Upper lobe of left lung (tissue), 6 donors: ENCODE measurements around the gene UBALD1. TPM values are rescaled to one million over a fixed set of nuclear protein-coding genes. Genes with fewer than 3 reads are reported as not detected.

Experiments used
- small RNA-seq, 4 donors: library from RNA; depleted of rRNA; stranded (forward); fragments of <200 nt; gene quantifications; one replicate each; pipeline ENCODE3, GENCODE V24; 2016
- total RNA-seq, 6 donors: library from RNA; depleted of rRNA in 4 of 6; stranded (reverse); fragments of >200 nt in 4 of 6; gene quantifications; one replicate each; pipeline versions ENCODE4 v1.1.0 to v1.2.1, GENCODE V29; 2016 to 2021
- donor health status: DM: no; HTN: no; CAD: no; lungs with moderate emphysema.
- donor health status: DM: no; HTN: yes; CAD: no; lungs with severe emphysema.

Gene UBALD1
- total RNA-seq, 6 donors from 2014 or later: 14.9 to 43.9 (median 25.8) TPM

Small RNA genes lying within 50 kb of the gene (small RNA-seq; reads per million reads assigned to genes)
- 0 reads per million in 4 donors for gene RN7SL850P

Other genes with a start within 250 kb of the UBALD1 start
- 10 to 100 TPM; 11.4 to 40.6 (median 30.2) TPM for gene VASN, start 243.0 kb downstream of the UBALD1 start, total RNA-seq
- 100 to 1,000 TPM in 2 of 6 donors, 10 to 100 TPM in 4; 42.9 to 235 (median 69.0) TPM for gene CORO7, start 198.3 kb downstream of the UBALD1 start, total RNA-seq
- gene DNAJA3, start 189.0 kb downstream of the UBALD1 start, total RNA-seq: 10 to 100 TPM; 31.2 to 61.8 (median 36.6) TPM
- 10 to 100 TPM; 34.4 to 80.7 (median 43.3) TPM for gene NMRAL1, start 140.3 kb downstream of the UBALD1 start, total RNA-seq
- gene HMOX2, start 138.5 kb downstream of the UBALD1 start, total RNA-seq: 10 to 100 TPM; 22.0 to 93.9 (median 53.8) TPM
- 10 to 100 TPM in 5 of 6 donors, 1 to 10 TPM in 1; 7.3 to 27.0 (median 21.9) TPM for gene CDIP1, start 76.1 kb downstream of the UBALD1 start, total RNA-seq
- 1 to 10 TPM in 1 of 6 donors, under 1 TPM in 4, not detected in 1; 0.24 to 1.0 (median 0.46) TPM for gene C16orf96, start 58.5 kb downstream of the UBALD1 start, total RNA-seq
- gene MGRN1, start 9.9 kb upstream of the UBALD1 start, total RNA-seq: 100 to 1,000 TPM in 3 of 6 donors, 10 to 100 TPM in 3; 49.0 to 148 (median 99.1) TPM
- gene NUDT16L1, start 78.7 kb upstream of the UBALD1 start, total RNA-seq: 10 to 100 TPM; 14.9 to 66.0 (median 34.1) TPM
- 10 to 100 TPM; 17.9 to 67.1 (median 20.0) TPM for gene ANKS3, start 119.4 kb upstream of the UBALD1 start, total RNA-seq
- 10 to 100 TPM in 1 of 6 donors, 1 to 10 TPM in 5; 1.6 to 19.1 (median 4.3) TPM for gene DNAAF8, start 119.6 kb upstream of the UBALD1 start, total RNA-seq
- gene ZNF500, start 152.3 kb upstream of the UBALD1 start, total RNA-seq: 10 to 100 TPM; 10.1 to 17.5 (median 13.2) TPM
- not detected for gene SEPTIN12, start 173.5 kb upstream of the UBALD1 start, total RNA-seq
- gene SMIM22, start 180.5 kb upstream of the UBALD1 start, total RNA-seq: 10 to 100 TPM in 5 of 6 donors, 1 to 10 TPM in 1; 5.2 to 71.0 (median 36.6) TPM
- 10 to 100 TPM; 19.2 to 59.7 (median 33.1) TPM for gene ROGDI, start 187.7 kb upstream of the UBALD1 start, total RNA-seq
- 100 to 1,000 TPM in 1 of 6 donors, 10 to 100 TPM in 5; 67.8 to 110 (median 90.6) TPM for gene GLYR1, start 232.4 kb upstream of the UBALD1 start, total RNA-seq
- 10 to 100 TPM; 35.7 to 49.2 (median 38.8) TPM for gene UBN1, start 232.6 kb upstream of the UBALD1 start, total RNA-seq